ENCODE data around the gene INSYN1. TPM values are rescaled to one million over a fixed set of nuclear protein-coding genes. Genes with fewer than 3 reads are reported as not detected.

INSYN1 gene
- total RNA-seq, 2 donors from 2014 or later, result 17.3 to 26.0 TPM

GRCh38 chr15:73749971-73750370 lies 3.2 kb downstream of the INSYN1 start:
- Histone ChIP-seq H3K4me1 (replicated peaks) (no peaks in the 10 kb centered on the region), H3K9me3 (no peaks in the 10 kb centered on the region), H3K36me3 (no peaks in the 10 kb centered on the region), H3K4me3 (no peak overlapping the region), H3K27me3 (replicated peaks; ENCODE audit: insufficient read depth) (no peaks in the 10 kb centered on the region), H3K27ac (no peak overlapping the region)
- 93% methylated on average over 5 of the region's 5 CpGs for WGBS
- intact Hi-C loops (cut with DNase I), result no loop called here
- DNase-seq (ENCODE audit: low spot score), result no peak
- TF ChIP-seq CTCF (IDR thresholded peaks at IDR 0.05) (no peak), POLR2AphosphoS5 (IDR thresholded peaks at IDR 0.05) (no peak), POLR2A (IDR thresholded peaks at IDR 0.05) (no peak)

- Histone ChIP-seq H3K27me3 (replicated peaks; ENCODE audit: insufficient read depth) (no peaks in the 10 kb centered on the region), H3K36me3 (no peaks in the 10 kb centered on the region), H3K27ac (no peak overlapping the region), H3K9me3 (no peaks in the 10 kb centered on the region), H3K4me1 (replicated peaks) (no peaks in the 10 kb centered on the region), H3K4me3 (no peak overlapping the region)
- intact Hi-C loops (cut with DNase I), result no loop called here
- TF ChIP-seq CTCF (IDR thresholded peaks at IDR 0.05) (no peak), POLR2AphosphoS5 (IDR thresholded peaks at IDR 0.05) (no peak), POLR2A (IDR thresholded peaks at IDR 0.05) (no peak)
- WGBS, result 75% methylated on average over 5 of the region's 5 CpGs
- DNase-seq (ENCODE audit: low spot score), result no peak
Measured at GRCh38 chr15:73749533-73749932, 3.6 kb downstream of the INSYN1 start.

GRCh38 chr15:73748730-73749129 lies 4.4 kb downstream of the INSYN1 start:
- 59% methylated on average over 6 of the region's 6 CpGs for WGBS
- TF ChIP-seq CTCF (IDR thresholded peaks at IDR 0.05), result no peak
- TF ChIP-seq POLR2AphosphoS5 (IDR thresholded peaks at IDR 0.05), result no peak
- no peak for TF ChIP-seq POLR2A (IDR thresholded peaks at IDR 0.05)
- no peak overlapping the region for H3K27ac ChIP-seq
- H3K36me3 ChIP-seq, result no peaks in the 10 kb centered on the region
- intact Hi-C loops (cut with DNase I), result no loop called here
- H3K4me1 ChIP-seq (replicated peaks), result no peaks in the 10 kb centered on the region
- no peak for DNase-seq (ENCODE audit: low spot score)
- H3K27me3 ChIP-seq (replicated peaks; ENCODE audit: insufficient read depth), result no peaks in the 10 kb centered on the region
- H3K4me3 ChIP-seq, result no peak overlapping the region
- no peaks in the 10 kb centered on the region for H3K9me3 ChIP-seq

GRCh38 chr15:73747847-73748590 lies 5.1 kb downstream of the INSYN1 start:
- Histone ChIP-seq H3K4me1 (replicated peaks) (no peaks in the 10 kb centered on the region), H3K27ac (no peak overlapping the region), H3K4me3 (no peak overlapping the region), H3K27me3 (replicated peaks; ENCODE audit: insufficient read depth) (no peaks in the 10 kb centered on the region), H3K9me3 (no peaks in the 10 kb centered on the region), H3K36me3 (no peaks in the 10 kb centered on the region)
- intact Hi-C loops (cut with DNase I), result no loop called here
- TF ChIP-seq CTCF (IDR thresholded peaks at IDR 0.05) (no peak), POLR2A (IDR thresholded peaks at IDR 0.05) (no peak), POLR2AphosphoS5 (IDR thresholded peaks at IDR 0.05) (no peak)
- no peak for DNase-seq (ENCODE audit: low spot score)
- 85% methylated on average over 11 of the region's 11 CpGs for WGBS

- no peak for TF ChIP-seq POLR2AphosphoS5 (IDR thresholded peaks at IDR 0.05)
- TF ChIP-seq CTCF (IDR thresholded peaks at IDR 0.05), result no peak
- TF ChIP-seq POLR2A (IDR thresholded peaks at IDR 0.05), result no peak
- H3K4me3 ChIP-seq, result no peak overlapping the region
- H3K36me3 ChIP-seq, result no peaks in the 10 kb centered on the region
- H3K9me3 ChIP-seq, result no peaks in the 10 kb centered on the region
- 61% methylated on average over 7 of the region's 7 CpGs for WGBS
- DNase-seq (ENCODE audit: low spot score), result no peak
- H3K27me3 ChIP-seq (replicated peaks; ENCODE audit: insufficient read depth), result no peaks in the 10 kb centered on the region
- H3K27ac ChIP-seq, result no peak overlapping the region
- no peaks in the 10 kb centered on the region for H3K4me1 ChIP-seq (replicated peaks)
- intact Hi-C loops (cut with DNase I), result no loop called here
Measured at GRCh38 chr15:73746883-73747282, 6.3 kb downstream of the INSYN1 start.

Data from prostate gland (tissue), 2 donors.